Activated naive CD8-positive, alpha-beta T cell (primary cell): ENCODE data around the gene OBSL1.

Experiments used
- H3K27ac Mint-ChIP-seq: one replicate; pipeline ENCODE4 v1.8.0; 2021; ENCODE audit warnings: mixed read lengths
- H3K27me3 Mint-ChIP-seq: one replicate; pipeline ENCODE4 v1.8.0; 2021; ENCODE audit warnings: mixed read lengths
- H3K36me3 Mint-ChIP-seq: one replicate; pipeline ENCODE4 v1.8.0; 2021; ENCODE audit warnings: mixed read lengths
- H3K4me1 Mint-ChIP-seq: one replicate; pipeline ENCODE4 v1.8.0; 2021; ENCODE audit warnings: low read depth, mixed read lengths
- H3K4me3 Mint-ChIP-seq: one replicate; pipeline ENCODE4 v1.8.0; 2021; ENCODE audit warnings: mild to moderate bottlenecking, mixed read lengths
- H3K9me3 Mint-ChIP-seq: one replicate; pipeline ENCODE4 v1.8.0; 2021; ENCODE audit warnings: low read depth, mixed read lengths

Gene OBSL1

GRCh38 chr2:219514196-219514761 lies 57.1 kb downstream of the OBSL1 start, which contains the start of gene ASIC4:
ASIC4 (plus strand) TSS chr2:219514482; CDS start chr2:219514725, 243 bp downstream.
- Mint-ChIP-seq H3K4me3 (peak within 1 kb of the TSS; percentile 6), H3K36me3 (no peaks in the 10 kb centered on the region), H3K27ac (no peak within 1 kb of the TSS), H3K4me1 (peaks cover 25% of the 10 kb centered on the region), H3K9me3 (no peaks in the 10 kb centered on the region), H3K27me3 (peaks cover 51% of the 10 kb centered on the region)

GRCh38 chr2:219513787-219514186 lies 57.6 kb downstream of the OBSL1 start:
- Mint-ChIP-seq H3K9me3 (no peaks in the 10 kb centered on the region), H3K4me3 (peak overlapping the region; percentile 6), H3K27ac (no peak overlapping the region), H3K27me3 (peaks cover 50% of the 10 kb centered on the region), H3K36me3 (no peaks in the 10 kb centered on the region), H3K4me1 (peaks cover 25% of the 10 kb centered on the region)

GRCh38 chr2:219512524-219513216 lies 58.7 kb downstream of the OBSL1 start:
- Mint-ChIP-seq H3K9me3 (no peaks in the 10 kb centered on the region), H3K4me1 (peaks cover 25% of the 10 kb centered on the region), H3K36me3 (no peaks in the 10 kb centered on the region)

DNA sequence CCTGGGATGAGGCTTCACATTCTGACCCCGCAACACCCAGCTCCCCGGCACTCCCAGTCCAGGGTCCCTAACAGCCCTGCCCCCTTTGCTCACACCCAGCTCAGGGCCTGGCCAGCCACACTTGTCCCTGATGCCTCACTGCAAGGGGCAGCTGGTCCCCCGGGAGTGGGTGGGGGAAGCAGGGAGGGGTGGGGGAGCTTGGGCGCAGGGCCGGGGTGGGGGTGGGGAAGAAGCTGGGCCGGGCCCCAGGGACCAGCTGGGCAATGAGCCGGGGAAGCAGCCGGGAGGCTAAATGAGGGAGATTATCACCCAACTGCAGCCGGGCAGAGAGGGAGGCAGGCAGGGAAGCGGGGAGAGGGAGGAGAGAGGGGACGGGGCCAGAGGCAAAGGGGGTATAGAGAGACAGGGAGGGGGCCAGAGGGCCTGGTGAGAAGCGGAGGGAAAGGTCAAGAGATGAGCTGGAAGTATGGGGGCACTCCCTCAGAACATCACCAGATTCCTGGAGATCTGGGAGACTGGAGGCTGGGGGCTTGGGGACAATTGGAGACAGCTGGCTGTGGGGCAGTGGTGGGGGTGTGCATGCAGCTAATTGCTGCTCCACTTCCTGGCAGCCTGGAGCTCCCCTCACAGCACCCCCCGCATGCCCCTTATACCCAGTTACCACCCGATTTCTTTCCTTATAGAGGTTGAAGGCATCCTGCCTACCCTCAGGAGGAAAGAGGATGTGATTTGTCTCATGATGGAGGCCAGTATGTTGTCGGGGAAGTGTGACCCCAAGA lies 59.6 kb downstream of the OBSL1 start:
- H3K27ac Mint-ChIP-seq, result no peak overlapping the region
- H3K4me3 Mint-ChIP-seq, result no peak overlapping the region
- peaks cover 40% of the 10 kb centered on the region for H3K27me3 Mint-ChIP-seq
- H3K4me1 Mint-ChIP-seq, result peaks cover 25% of the 10 kb centered on the region
- H3K36me3 Mint-ChIP-seq, result no peaks in the 10 kb centered on the region
- no peaks in the 10 kb centered on the region for H3K9me3 Mint-ChIP-seq

More at GRCh38 chr2:219512524-219513216, 58.7 kb downstream of the OBSL1 start:
- Mint-ChIP-seq H3K27ac (no peak overlapping the region), H3K4me3 (no peak overlapping the region), H3K27me3 (peaks cover 45% of the 10 kb centered on the region)

GRCh38 chr2:219510512-219511135 lies 60.7 kb downstream of the OBSL1 start:
- peaks cover 30% of the 10 kb centered on the region for H3K27me3 Mint-ChIP-seq
- no peak overlapping the region for H3K27ac Mint-ChIP-seq
- H3K4me1 Mint-ChIP-seq, result peaks cover 25% of the 10 kb centered on the region
- no peaks in the 10 kb centered on the region for H3K9me3 Mint-ChIP-seq
- no peak overlapping the region for H3K4me3 Mint-ChIP-seq
- peaks cover 2% of the 10 kb centered on the region for H3K36me3 Mint-ChIP-seq

GRCh38 chr2:219509780-219510511 lies 61.4 kb downstream of the OBSL1 start:
- Mint-ChIP-seq H3K36me3 (peaks cover 2% of the 10 kb centered on the region), H3K9me3 (no peaks in the 10 kb centered on the region), H3K27me3 (peaks cover 26% of the 10 kb centered on the region), H3K4me3 (peak overlapping the region; percentile 14), H3K4me1 (peaks cover 23% of the 10 kb centered on the region), H3K27ac (no peak overlapping the region)

DNA sequence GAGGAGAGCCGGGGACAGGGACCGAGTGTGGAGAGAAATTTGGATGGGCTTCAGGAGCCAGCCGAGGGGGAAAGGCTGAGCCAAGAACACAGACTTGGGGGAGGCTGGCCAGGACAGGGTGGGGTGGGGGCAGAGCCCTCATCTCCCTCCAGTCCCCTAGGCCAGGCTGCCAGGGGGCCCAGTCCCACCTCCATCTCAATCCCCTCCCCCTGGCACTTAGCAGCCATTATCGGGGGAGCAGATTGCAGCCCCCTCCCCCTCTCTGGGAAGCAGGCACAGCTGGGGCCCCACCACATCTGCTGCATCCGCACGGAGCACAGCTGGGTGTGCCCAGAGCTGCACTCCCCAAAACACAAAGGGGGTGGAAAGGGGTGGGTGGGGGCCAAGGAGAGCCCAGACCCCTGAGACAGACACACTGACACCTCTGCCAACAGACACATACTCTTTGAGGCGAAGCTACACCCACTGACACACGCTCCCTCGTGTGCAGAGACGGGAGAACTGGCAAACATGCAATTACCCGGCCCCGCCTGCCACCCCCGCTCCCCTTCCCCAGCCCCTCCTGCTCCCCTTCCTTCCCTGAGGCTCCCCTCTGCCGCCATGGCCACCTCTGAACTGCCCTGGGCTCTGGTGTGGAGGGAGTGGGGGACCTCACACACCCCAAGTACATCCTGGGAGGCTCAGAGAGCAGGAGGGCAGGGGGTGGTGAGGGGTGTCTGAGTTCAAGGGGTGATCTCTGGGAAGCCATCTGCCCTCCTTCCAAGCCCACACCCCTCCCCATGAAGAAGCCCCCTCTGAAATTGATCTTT lies 62.2 kb downstream of the OBSL1 start:
- no peak overlapping the region for H3K27ac Mint-ChIP-seq
- no peaks in the 10 kb centered on the region for H3K9me3 Mint-ChIP-seq
- H3K27me3 Mint-ChIP-seq, result peaks cover 24% of the 10 kb centered on the region

DNA sequence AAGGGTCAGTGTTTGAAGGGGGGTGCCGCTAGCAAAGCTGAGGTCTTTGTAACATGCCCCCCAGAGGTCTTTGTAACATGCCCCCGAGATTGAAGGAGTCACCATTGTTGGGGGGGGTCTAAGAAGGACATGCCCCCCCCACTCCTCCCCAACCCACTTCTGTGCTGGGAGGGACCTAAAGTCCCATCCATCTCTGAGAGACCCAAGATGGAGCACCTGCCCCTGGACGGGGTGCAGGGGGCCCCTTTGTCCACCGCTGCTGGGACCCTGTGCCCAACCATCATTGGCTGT lies 63.0 kb downstream of the OBSL1 start:
- Mint-ChIP-seq H3K4me1 (peaks cover 13% of the 10 kb centered on the region), H3K9me3 (no peaks in the 10 kb centered on the region), H3K36me3 (peaks cover 10% of the 10 kb centered on the region), H3K4me3 (no peak overlapping the region), H3K27ac (no peak overlapping the region), H3K27me3 (peaks cover 18% of the 10 kb centered on the region)

More for the DNA sequence above, 62.2 kb downstream of the OBSL1 start:
- Mint-ChIP-seq H3K4me1 (peaks cover 21% of the 10 kb centered on the region), H3K4me3 (peak overlapping the region; percentile 14), H3K36me3 (peaks cover 5% of the 10 kb centered on the region)

DNA sequence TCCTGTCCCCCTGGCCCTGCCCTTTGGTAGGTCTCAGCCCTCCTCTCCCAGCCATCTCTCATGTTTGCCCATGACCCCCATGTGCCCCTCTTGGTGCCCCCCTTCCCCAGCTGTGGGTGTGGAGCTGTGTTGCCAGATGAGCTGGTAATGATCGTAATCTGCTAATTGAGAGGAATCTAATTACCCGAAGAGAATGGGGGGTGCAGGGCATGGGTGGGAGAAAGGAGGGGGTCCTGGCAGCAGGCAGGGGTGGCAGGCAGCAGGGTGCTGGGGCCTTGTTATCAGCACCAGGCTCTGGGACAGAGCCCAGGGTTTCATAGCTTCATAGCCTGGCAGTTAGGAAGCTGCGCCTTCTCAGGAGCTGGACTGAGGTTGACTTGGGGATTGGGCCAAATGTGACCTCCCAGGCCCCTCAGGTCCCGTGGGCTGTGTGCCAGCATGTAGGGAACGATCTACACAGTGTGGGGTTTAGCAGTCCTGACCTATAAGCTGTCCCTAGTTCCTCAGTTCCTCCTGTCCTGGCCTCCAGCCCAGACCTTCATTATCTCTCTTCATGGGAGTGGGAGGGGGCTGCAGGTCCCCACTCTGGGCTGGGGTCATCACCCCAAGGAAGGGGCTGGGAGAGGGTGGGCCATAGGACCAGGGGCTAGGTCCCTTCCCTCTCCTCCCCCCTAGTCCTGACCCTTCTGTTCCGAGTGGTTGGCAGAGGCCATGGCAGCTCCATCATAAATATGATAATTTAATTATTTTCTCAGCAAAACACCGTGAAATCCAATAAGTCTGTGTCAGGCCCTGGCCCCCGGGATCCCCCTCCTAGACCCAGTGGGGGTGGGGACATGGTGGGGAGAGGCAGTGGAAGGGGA lies 63.5 kb downstream of the OBSL1 start:
- peaks cover 11% of the 10 kb centered on the region for H3K4me1 Mint-ChIP-seq
- no peak overlapping the region for H3K27ac Mint-ChIP-seq
- H3K27me3 Mint-ChIP-seq, result peaks cover 13% of the 10 kb centered on the region
- no peaks in the 10 kb centered on the region for H3K9me3 Mint-ChIP-seq
- H3K4me3 Mint-ChIP-seq, result no peak overlapping the region
- peaks cover 11% of the 10 kb centered on the region for H3K36me3 Mint-ChIP-seq

GRCh38 chr2:219506802-219507526 lies 64.4 kb downstream of the OBSL1 start:
- Mint-ChIP-seq H3K9me3 (no peaks in the 10 kb centered on the region), H3K36me3 (peaks cover 11% of the 10 kb centered on the region), H3K4me3 (no peak overlapping the region)

DNA sequence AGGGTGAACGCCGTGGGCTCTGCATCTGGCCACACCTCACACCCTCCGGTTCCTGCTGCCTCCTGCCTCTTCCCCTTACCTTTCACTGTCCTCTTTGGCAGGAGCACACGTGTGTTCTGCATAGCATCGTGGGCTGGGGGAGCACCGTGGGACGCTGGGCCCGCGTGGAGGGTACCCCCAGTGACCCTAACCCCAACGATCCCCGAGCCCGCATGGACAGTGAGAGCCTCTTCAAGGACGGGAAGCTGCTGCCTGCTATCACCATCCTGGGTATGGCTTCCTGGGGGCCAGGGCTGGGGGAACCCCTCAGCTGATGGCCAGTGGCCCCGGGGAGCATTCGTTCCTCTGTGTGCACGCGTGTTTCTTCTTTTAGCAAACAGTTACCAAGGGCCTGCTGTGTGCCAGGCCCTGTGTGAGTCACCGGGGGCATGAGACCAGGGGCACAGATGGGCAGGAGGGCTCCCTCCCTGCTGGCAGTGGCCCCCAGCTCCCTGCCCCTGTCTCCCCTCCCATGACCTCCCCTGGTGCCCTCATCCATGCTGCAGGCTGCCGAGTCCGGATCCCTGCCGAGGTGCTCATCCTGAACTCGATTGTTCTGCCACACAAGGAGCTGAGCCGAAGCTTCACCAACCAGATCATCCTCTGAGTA lies 65.1 kb downstream of the OBSL1 start:
- H3K36me3 Mint-ChIP-seq, result peaks cover 11% of the 10 kb centered on the region

More at GRCh38 chr2:219506802-219507526, 64.4 kb downstream of the OBSL1 start:
- Mint-ChIP-seq H3K4me1 (peaks cover 11% of the 10 kb centered on the region), H3K27me3 (peaks cover 10% of the 10 kb centered on the region), H3K27ac (no peak overlapping the region)

GRCh38 chr2:219505585-219505984 lies 65.8 kb downstream of the OBSL1 start:
- peaks cover 11% of the 10 kb centered on the region for H3K36me3 Mint-ChIP-seq
- H3K4me3 Mint-ChIP-seq, result no peak overlapping the region
- H3K4me1 Mint-ChIP-seq, result peaks cover 11% of the 10 kb centered on the region
- H3K27ac Mint-ChIP-seq, result no peak overlapping the region
- no peaks in the 10 kb centered on the region for H3K9me3 Mint-ChIP-seq
- peaks cover 10% of the 10 kb centered on the region for H3K27me3 Mint-ChIP-seq

More for the DNA sequence above, 65.1 kb downstream of the OBSL1 start:
- peaks cover 11% of the 10 kb centered on the region for H3K4me1 Mint-ChIP-seq
- H3K9me3 Mint-ChIP-seq, result no peaks in the 10 kb centered on the region
- H3K27me3 Mint-ChIP-seq, result peaks cover 10% of the 10 kb centered on the region
- no peak overlapping the region for H3K27ac Mint-ChIP-seq
- H3K4me3 Mint-ChIP-seq, result no peak overlapping the region
